H9 (cell line): ENCODE measurements around the gene REEP1. TPM values are rescaled to one million over a fixed set of nuclear protein-coding genes. Genes with fewer than 3 reads are reported as not detected.

Experiments used
- DNase-seq: peaks from one replicate; pipeline ENCODE4 v3.0.0-alpha.2; 2017
- H2AFZ ChIP-seq: one replicate; pipeline ENCODE4 v1.6.1; 2013; ENCODE audit warnings: mild to moderate bottlenecking, low read length, control low read depth, moderate library complexity
- H2AK5ac ChIP-seq: 2 replicates; pipeline ENCODE4 v1.6.1; 2013; ENCODE audit warnings: low read length, control low read depth, mixed read lengths; ENCODE audit not compliant: insufficient read length
- H2BK120ac ChIP-seq: one replicate; pipeline ENCODE4 v1.6.1; 2013; ENCODE audit warnings: low read depth, mild to moderate bottlenecking, low read length, control low read depth, inconsistent platforms; ENCODE audit not compliant: poor library complexity, severe bottlenecking
- H2BK12ac ChIP-seq: 2 replicates; pipeline ENCODE4 v1.6.1; 2013; ENCODE audit warnings: low read length, control low read depth, mixed read lengths, low read depth; ENCODE audit not compliant: insufficient read length
- H2BK15ac ChIP-seq: 2 replicates; pipeline ENCODE4 v1.6.1; 2013; ENCODE audit warnings: low read depth, low read length, control low read depth
- H2BK20ac ChIP-seq: one replicate; pipeline ENCODE4 v1.6.1; 2013; ENCODE audit warnings: low read depth, mild to moderate bottlenecking, low read length, control low read depth, inconsistent platforms; ENCODE audit not compliant: poor library complexity, severe bottlenecking
- H2BK5ac ChIP-seq: 2 replicates; pipeline ENCODE4 v1.6.1; 2013; ENCODE audit warnings: low read length, control low read depth, mixed read lengths; ENCODE audit not compliant: insufficient read length
- H3K14ac ChIP-seq: 2 replicates; pipeline ENCODE4 v1.6.1; 2013; ENCODE audit warnings: low read length, control low read depth; ENCODE audit not compliant: insufficient read depth
- H3K18ac ChIP-seq: 2 replicates; pipeline ENCODE4 v1.6.1; 2013; ENCODE audit warnings: low read depth, mild to moderate bottlenecking, mixed read lengths, low read length, control low read depth; ENCODE audit not compliant: insufficient read length
- H3K23ac ChIP-seq: 2 replicates; pipeline ENCODE4 v1.6.1; 2013; ENCODE audit warnings: low read length, control low read depth, mixed read lengths, low read depth; ENCODE audit not compliant: insufficient read length
- H3K23me2 ChIP-seq: 2 replicates; pipeline ENCODE4 v1.6.1; 2013; ENCODE audit warnings: low read depth, mild to moderate bottlenecking, mixed read lengths, low read length, control low read depth; ENCODE audit not compliant: insufficient read length, poor library complexity, severe bottlenecking
- H3K27ac ChIP-seq: 2 replicates; pipeline ENCODE4 v1.5.1; 2013; ENCODE audit warnings: low read length, control low read depth, mixed read lengths, low read depth; ENCODE audit not compliant: insufficient read length
- H3K27me3 ChIP-seq: 2 replicates; pipeline ENCODE4 v1.6.1; 2013; ENCODE audit warnings: low read length, control low read depth, inconsistent platforms; ENCODE audit not compliant: insufficient read depth
- H3K4ac ChIP-seq: 2 replicates; pipeline ENCODE4 v1.6.1; 2013; ENCODE audit warnings: low read depth, mild to moderate bottlenecking, control low read depth, inconsistent platforms, low read length, moderate library complexity
- H3K4me1 ChIP-seq: 2 replicates; pipeline ENCODE4 v1.6.1; 2013; ENCODE audit warnings: low read length, control low read depth, inconsistent platforms; ENCODE audit not compliant: insufficient read depth
- H3K4me2 ChIP-seq: 2 replicates; pipeline ENCODE4 v1.6.1; 2013; ENCODE audit warnings: low read length, control low read depth, mixed read lengths; ENCODE audit not compliant: insufficient read length, insufficient read depth
- H3K56ac ChIP-seq: 2 replicates; pipeline ENCODE4 v1.6.1; 2013; ENCODE audit warnings: low read depth, mild to moderate bottlenecking, mixed read lengths, low read length, control low read depth; ENCODE audit not compliant: insufficient read length
- H3K79me1 ChIP-seq: 2 replicates; pipeline ENCODE4 v1.6.1; 2013; ENCODE audit warnings: low read depth, mild to moderate bottlenecking, moderate library complexity, low read length, control low read depth, inconsistent platforms; ENCODE audit not compliant: insufficient read depth, poor library complexity, severe bottlenecking
- H3K79me2 ChIP-seq: 2 replicates; pipeline ENCODE4 v1.6.1; 2013; ENCODE audit warnings: low read length, control low read depth, inconsistent platforms; ENCODE audit not compliant: insufficient read depth
- H3K9ac ChIP-seq: 2 replicates; pipeline ENCODE4 v1.6.1; 2013; ENCODE audit warnings: low read length, control low read depth, mixed read lengths; ENCODE audit not compliant: insufficient read length; ENCODE audit errors: extremely low read depth
- H3K9me3 ChIP-seq: one replicate; pipeline ENCODE4 v1.6.1; 2013; ENCODE audit warnings: low read depth, low read length, inconsistent platforms; ENCODE audit not compliant: control insufficient read depth
- H3T11ph ChIP-seq: one replicate; pipeline ENCODE4 v1.6.1; 2013; ENCODE audit warnings: mild to moderate bottlenecking, low read length, control low read depth, inconsistent platforms
- H4K20me1 ChIP-seq: one replicate; pipeline ENCODE4 v1.6.1; 2013; ENCODE audit not compliant: control insufficient read depth, insufficient read length, insufficient read depth
- H4K5ac ChIP-seq: 2 replicates; pipeline ENCODE4 v1.6.1; 2013; ENCODE audit warnings: low read depth, mild to moderate bottlenecking, mixed read lengths, low read length, control low read depth; ENCODE audit not compliant: insufficient read length
- H4K8ac ChIP-seq: replicated peaks from 2 replicates; pipeline ENCODE4 v1.6.1; 2013; ENCODE audit warnings: low read length, control low read depth, mixed read lengths, low read depth; ENCODE audit not compliant: insufficient read length
- H4K91ac ChIP-seq: 2 replicates; pipeline ENCODE4 v1.6.1; 2013; ENCODE audit warnings: low read depth, mild to moderate bottlenecking, moderate library complexity, mixed read lengths, low read length, control low read depth; ENCODE audit not compliant: insufficient read length
- H3K27ac Mint-ChIP-seq, 3 experiments: 2 replicates in 2 of 3; 3 replicates in 1 of 3; pipeline ENCODE4 v1.8.0; 2020 to 2021; ENCODE audit warnings: mixed read lengths in 3 of 3, mild to moderate bottlenecking in 1 of 3, moderate library complexity in 1 of 3
- H3K27me3 Mint-ChIP-seq: 2 replicates; pipeline ENCODE4 v1.8.0; 2021; ENCODE audit warnings: low read depth, mild to moderate bottlenecking, moderate library complexity, mixed read lengths
- H3K36me3 Mint-ChIP-seq, 3 experiments: 2 replicates in 2 of 3; 3 replicates in 1 of 3; pipeline ENCODE4 v1.8.0; 2020 to 2021; ENCODE audit warnings: low read depth in 3 of 3, mixed read lengths in 3 of 3; ENCODE audit not compliant: insufficient read depth in 1 of 3
- H3K4me1 Mint-ChIP-seq, 2 experiments: 2 replicates each; pipeline ENCODE4 v1.8.0; 2020; ENCODE audit warnings: mixed read lengths in 2 of 2
- H3K4me3 Mint-ChIP-seq, 2 experiments: 2 replicates in 1 of 2; 3 replicates in 1 of 2; pipeline ENCODE4 v1.8.0; 2020 to 2021; ENCODE audit warnings: mild to moderate bottlenecking in 2 of 2, mixed read lengths in 2 of 2, moderate library complexity in 1 of 2
- H3K9me3 Mint-ChIP-seq, 2 experiments: 2 replicates in 1 of 2; 3 replicates in 1 of 2; pipeline ENCODE4 v1.8.0; 2020; ENCODE audit warnings: mild to moderate bottlenecking in 2 of 2, mixed read lengths in 2 of 2, moderate library complexity in 1 of 2
- CTCF ChIP-seq: fragments of 200-600 bp; sonication (generic); conservative IDR thresholded peaks from 3 replicates; pipeline ENCODE4 v1.8.0; 2021; ENCODE audit warnings: antibody characterized with exemption, mild to moderate bottlenecking
- WGBS: extraction: QIAGEN DNeasy Blood & Tissue Kit; methylation state at CpG from one replicate; pipeline ENCODE4 v1.1.7; 2013; ENCODE audit warnings: missing lambda C conversion rate, low lambda C conversion rate, mixed read lengths; ENCODE audit not compliant: insufficient read length; ENCODE audit errors: extremely low coverage; 5-methylcytosine and 5-hydroxymethylcytosine counted together
- total RNA-seq: library from RNA; stranded (reverse); gene quantifications from 2 replicates; pipeline ENCODE4 v1.2.1, GENCODE V29; 2021

Gene REEP1
- total RNA-seq, 1 experiment from 2014 or later = 1.3 TPM

GRCh38 chr2:86203614-86204013, 133.8 kb downstream of the REEP1 start:
- no peak overlapping the region for H4K8ac ChIP-seq
- no peak overlapping the region for H4K5ac ChIP-seq
- H2BK12ac ChIP-seq = no peak overlapping the region
- no peak overlapping the region for H3K4ac ChIP-seq
- no CpG with 5 or more reads among the region's 1 CpG for WGBS
- no peak overlapping the region for H3K27ac ChIP-seq
- H3T11ph ChIP-seq = no peak overlapping the region
- Mint-ChIP-seq H3K9me3 (no peaks in the 10 kb centered on the region), H3K4me1 (peaks cover 19 to 27% of the 10 kb centered on the region in 2 experiments), H3K27me3 (no peaks in the 10 kb centered on the region), H3K36me3 (peaks cover 11 to 25% (median 25%) of the 10 kb centered on the region in 3 experiments; a peak in 6 of 7 replicates), H3K4me3 (no peak overlapping the region), H3K27ac (no peak overlapping the region; a peak in 1 of 7 replicates)
- H3K4me1 ChIP-seq = peaks cover 2% of the 10 kb centered on the region; the same call in 1 of the 2 replicates
- H3K4me2 ChIP-seq = no peak overlapping the region
- no peak for DNase-seq
- no peak overlapping the region for H3K56ac ChIP-seq
- no peak overlapping the region for H3K9ac ChIP-seq
- no peak overlapping the region for H2BK5ac ChIP-seq
- no peaks in the 10 kb centered on the region for H3K79me1 ChIP-seq
- H2BK120ac ChIP-seq = no peak overlapping the region
- H3K14ac ChIP-seq = no peak overlapping the region
- no peaks in the 10 kb centered on the region for H3K23me2 ChIP-seq
- H3K18ac ChIP-seq = no peak overlapping the region
- no peak overlapping the region for H2AFZ ChIP-seq
- H4K91ac ChIP-seq = no peak overlapping the region
- H4K20me1 ChIP-seq = no peaks in the 10 kb centered on the region
- no peaks in the 10 kb centered on the region for H3K27me3 ChIP-seq
- H3K79me2 ChIP-seq = peaks cover 3% of the 10 kb centered on the region; the same call in 1 of the 2 replicates
- TF ChIP-seq CTCF = no peak
- H2AK5ac ChIP-seq = no peak overlapping the region
- no peaks in the 10 kb centered on the region for H3K9me3 ChIP-seq
- no peak overlapping the region for H2BK15ac ChIP-seq
- H2BK20ac ChIP-seq = no peak overlapping the region
- no peak overlapping the region for H3K23ac ChIP-seq
